Middle frontal gyrus (tissue), 1 donor: ENCODE results near the gene SESN1.
A peak's percentile ranks its signal among the peaks of the same experiment; 100 is the strongest.

Source experiments
- DNase-seq: peaks from one replicate; pipeline ENCODE4 v3.0.0-alpha.2; 2015; ENCODE audit warnings: low spot score; ENCODE audit errors: extremely low spot score

The SESN1 gene

GRCh38 chr6:108966251-108966650 lies 128.4 kb downstream of the SESN1 start:
- no peak for DNase-seq

GRCh38 chr6:108961985-108962384 lies 132.7 kb downstream of the SESN1 start:
- no peak for DNase-seq

- DNase-seq = no peak
These were observed 133.6 kb downstream of the SESN1 start for GRCh38 chr6:108961077-108961476.

GRCh38 chr6:108960601-108961000 lies 134.0 kb downstream of the SESN1 start:
- DNase-seq = no peak

- no peak for DNase-seq
These were observed 134.6 kb downstream of the SESN1 start for GRCh38 chr6:108959972-108960582.

GRCh38 chr6:108958900-108959770 lies 135.5 kb downstream of the SESN1 start:
- DNase-seq = no peak

- no peak for DNase-seq
These were observed 137.4 kb downstream of the SESN1 start for GRCh38 chr6:108957221-108957620.

GRCh38 chr6:108955329-108955949 lies 139.2 kb downstream of the SESN1 start:
- DNase-seq = no peak

- DNase-seq = no peak
These were observed 141.0 kb downstream of the SESN1 start for GRCh38 chr6:108953681-108954080.

GRCh38 chr6:108952776-108953486 lies 141.7 kb downstream of the SESN1 start:
- DNase-seq = no peak

GRCh38 chr6:108951351-108951953 lies 143.2 kb downstream of the SESN1 start:
- DNase-seq = no peak

GRCh38 chr6:108948181-108948661 lies 146.4 kb downstream of the SESN1 start:
- DNase-seq = peak; percentile 6

GRCh38 chr6:108947114-108947854 lies 147.4 kb downstream of the SESN1 start:
- no peak for DNase-seq

GRCh38 chr6:108946695-108947094 lies 148.0 kb downstream of the SESN1 start:
- no peak for DNase-seq

GRCh38 chr6:108945681-108946159 lies 148.9 kb downstream of the SESN1 start:
- no peak for DNase-seq

- peak; percentile 44 for DNase-seq
These were observed 149.7 kb downstream of the SESN1 start for GRCh38 chr6:108944707-108945680.

- DNase-seq = no peak
These were observed 150.6 kb downstream of the SESN1 start for GRCh38 chr6:108944071-108944470.

GRCh38 chr6:108942556-108943492 lies 151.8 kb downstream of the SESN1 start:
- DNase-seq = no peak
